NCI-H460 (cell line): ENCODE measurements around the gene CYFIP2. TPM values are rescaled to one million over a fixed set of nuclear protein-coding genes. Genes with fewer than 3 reads are reported as not detected.

Experiments
- DNase-seq: peaks from one replicate; pipeline ENCODE4 v3.0.0-alpha.2; 2016; ENCODE audit warnings: low read depth; ENCODE audit errors: extremely low read depth
- total RNA-seq: library from RNA; depleted of rRNA; stranded (reverse); fragments of >200 nt; shearing (Covaris generic); gene quantifications from 2 replicates; pipeline ENCODE4 v1.2.3, GENCODE V29; 2014

Gene CYFIP2
- total RNA-seq, 1 experiment from 2014 or later = 49.9 TPM

DNA sequence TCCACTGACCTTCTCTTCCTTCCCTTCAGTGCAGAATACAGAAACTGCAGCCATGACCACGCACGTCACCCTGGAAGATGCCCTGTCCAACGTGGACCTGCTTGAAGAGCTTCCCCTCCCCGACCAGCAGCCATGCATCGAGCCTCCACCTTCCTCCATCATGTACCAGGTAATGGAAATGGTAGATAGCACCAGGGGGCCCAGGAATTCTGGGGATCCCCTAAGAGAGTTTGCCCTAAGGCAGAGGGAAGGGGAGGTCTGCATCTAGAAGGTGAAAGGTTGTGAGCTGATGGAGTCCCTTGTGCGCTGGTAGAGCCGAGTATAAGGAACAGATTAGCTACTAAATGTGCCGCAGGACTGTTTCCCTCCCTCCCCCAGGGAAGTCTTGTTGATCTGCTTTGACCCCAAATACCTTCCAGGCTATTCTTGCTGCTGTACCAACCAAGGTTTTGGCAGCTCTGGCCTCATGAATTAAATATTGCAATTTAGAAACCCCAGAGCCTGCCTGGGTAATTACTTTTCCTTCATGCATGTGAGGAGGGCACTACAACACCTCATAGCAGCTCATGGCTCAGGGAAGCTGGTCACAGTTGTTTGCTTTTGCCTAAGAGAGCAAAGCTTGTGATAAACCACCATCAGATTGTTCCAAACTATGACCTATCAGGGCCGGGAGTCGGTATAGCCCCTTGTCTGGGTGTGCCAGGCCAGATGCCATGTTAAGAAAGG, 19.6 kb downstream of the CYFIP2 start:
- DNase-seq = no peak

DNA sequence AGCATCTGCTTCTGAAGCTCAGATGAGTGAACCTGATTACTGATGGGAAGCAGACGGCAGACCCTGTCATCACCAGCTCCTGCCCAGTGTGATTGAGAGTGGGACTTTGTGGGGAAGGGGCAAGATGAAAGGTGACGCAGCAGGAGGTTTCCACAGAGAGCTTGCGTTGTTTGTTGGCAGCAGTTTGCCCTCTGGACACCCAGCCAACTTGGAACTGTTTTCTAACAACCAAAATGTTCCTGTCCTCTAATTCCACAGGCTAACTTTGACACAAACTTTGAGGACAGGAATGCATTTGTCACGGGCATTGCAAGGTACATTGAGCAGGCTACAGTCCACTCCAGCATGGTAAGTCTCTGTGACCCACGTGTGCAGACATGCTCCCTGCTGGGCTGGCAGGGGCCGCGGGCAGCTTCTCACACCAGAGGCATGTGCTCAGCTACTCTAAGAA, 20.9 kb downstream of the CYFIP2 start:
- no peak for DNase-seq

DNA sequence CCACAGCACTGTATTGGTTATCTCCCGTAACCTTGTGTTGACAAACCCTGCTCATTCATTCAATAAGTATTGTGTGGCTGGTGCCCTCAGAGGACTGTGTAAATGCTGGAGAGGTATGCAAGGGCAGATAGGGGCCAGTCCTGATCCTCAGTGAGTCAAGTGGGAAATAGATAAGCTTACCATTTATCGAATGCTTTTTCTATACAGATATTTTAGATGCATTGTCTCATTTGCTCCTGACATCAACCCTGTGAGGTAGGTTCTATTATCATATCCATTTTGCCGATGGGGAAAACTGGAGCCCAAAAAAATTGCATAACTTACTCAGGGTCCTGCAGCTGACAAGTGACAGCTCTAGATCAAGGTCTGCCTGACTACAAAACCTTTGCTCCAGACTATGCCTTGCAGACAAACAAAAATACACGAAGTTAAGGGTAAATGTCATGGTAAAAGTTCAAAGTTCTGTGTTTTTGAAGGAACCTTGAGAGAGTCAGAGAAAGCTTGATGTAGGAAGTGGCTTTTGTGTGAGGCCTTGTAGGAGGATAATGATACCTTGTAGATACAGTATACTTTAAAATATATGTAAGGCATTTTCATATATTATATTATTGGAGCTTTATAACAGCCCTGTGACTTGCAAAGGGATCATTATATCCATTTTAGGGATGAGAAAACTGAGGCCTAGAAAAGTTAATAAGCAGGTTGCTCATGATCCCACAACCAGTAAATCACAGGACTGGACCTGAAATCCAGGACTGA, 22.7 kb downstream of the CYFIP2 start:
- DNase-seq = no peak

DNA sequence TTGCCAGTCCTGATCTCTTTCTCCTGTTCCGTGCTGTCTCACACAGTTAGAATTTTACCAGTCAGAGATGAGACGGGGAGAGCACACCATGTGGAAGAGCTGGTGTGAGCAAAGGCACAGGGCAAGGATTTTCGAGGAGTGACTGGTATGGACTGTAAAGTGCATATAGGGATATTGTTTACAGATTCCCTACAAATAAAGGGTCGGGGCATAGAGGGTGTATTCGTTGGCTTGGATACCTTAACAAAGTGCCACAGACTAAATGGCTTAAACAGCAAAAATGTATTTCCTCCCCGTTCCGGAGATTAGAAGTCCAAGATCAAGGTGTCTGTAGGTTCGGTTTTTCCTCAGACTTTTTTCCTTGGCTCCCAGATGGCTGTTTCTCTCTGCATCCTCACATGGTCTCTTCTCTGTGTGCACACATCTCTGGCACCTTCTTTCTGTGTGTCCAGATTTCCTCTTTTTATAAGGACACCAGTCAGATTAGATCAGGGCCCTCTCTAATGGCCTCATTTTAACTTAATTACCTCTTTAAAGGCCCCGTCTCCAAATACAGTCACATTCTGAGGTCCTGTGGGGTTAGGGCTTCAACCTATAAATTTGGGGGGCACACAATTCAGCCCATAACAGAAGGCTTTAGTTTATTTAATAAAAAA, 23.4 kb downstream of the CYFIP2 start:
- no peak for DNase-seq

DNA sequence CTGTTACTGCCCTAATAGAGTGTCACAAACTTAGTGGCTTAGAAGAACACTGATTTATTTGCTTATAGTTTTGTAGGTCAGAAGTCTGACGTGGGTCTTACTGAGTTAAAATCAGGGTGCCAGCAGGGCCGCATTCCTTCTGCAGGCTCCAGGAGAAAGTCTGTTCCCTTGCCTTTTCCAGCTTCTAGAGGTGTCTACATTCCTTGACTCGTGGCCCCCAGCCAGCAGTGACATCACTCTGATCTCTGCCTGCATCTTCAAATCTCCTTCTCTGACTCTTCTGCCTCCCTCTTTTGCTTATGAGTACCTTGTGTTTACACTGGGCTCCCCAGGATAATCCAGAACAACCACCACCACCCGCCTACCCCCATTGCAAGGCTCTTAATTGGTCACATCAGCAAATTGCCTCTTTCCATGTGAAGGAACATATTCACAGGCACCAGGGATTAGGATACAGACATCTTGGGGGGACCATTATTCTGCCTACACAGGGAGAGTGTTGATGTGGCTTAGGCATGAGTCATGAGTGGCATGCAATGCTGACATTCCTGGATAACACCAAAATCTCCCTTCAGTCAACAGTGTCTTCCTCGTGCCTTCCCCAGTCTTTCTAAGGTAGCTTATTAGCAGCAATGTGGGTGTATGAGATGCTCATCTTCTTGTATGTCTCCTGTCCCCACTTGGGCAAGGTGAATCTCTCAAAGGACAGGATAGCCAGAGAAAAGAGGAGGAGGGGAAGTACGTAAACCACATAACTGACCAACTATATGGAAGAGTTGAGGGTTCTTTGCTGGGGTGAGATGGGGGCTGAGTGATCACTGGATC, 24.4 kb downstream of the CYFIP2 start:
- DNase-seq = no peak

DNA sequence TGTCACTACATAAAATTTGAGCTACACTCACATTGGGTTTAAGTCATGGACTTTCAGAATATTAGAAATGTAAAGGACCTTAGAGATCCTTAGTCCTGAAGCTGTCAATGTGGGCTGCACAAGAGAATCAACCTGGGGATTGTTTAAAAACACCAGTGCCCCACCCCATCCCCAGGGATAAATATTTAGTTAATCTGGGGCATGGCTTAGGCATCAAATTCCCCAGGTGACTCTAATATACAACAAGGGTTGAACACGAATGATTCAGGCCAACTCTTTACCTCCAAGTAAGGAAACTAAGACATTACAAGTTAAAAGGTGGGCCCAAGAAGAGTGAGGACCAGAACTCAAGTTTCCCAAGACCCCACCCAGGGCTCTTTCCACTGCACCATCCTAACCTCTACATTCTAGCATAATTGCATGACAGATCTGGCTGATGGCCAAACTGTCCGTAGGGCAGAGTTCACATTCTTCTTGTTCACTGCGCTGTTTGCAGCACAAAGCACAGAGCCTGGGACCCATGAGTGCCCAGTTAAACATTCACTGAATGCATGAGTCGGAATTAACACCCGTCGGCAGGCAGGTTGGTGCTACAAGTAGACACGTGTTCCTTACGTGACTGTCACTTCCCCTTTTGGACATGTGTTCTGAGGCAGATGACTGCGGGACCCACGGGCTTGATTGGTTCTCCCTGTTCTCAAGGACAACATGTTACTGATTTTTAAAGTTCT, 25.2 kb downstream of the CYFIP2 start:
- DNase-seq = no peak

DNA sequence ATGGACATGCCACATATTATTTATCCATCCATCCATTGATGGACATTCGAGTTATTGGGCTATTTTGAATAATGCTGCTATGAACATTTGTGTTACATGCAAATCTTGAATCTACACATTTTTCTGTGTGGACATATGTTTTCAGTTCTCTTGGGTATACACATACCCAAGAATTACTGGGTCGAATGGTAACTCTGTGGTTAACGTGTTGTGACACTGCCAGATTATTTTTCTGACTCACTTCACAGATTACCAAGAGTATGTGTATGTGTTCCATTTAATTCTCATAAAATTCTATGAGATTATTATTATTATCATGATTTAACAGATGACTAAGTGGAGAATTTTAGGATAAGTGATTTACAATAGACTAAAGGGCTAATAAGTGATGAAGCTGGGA, 26.7 kb downstream of the CYFIP2 start:
- no peak for DNase-seq

DNA sequence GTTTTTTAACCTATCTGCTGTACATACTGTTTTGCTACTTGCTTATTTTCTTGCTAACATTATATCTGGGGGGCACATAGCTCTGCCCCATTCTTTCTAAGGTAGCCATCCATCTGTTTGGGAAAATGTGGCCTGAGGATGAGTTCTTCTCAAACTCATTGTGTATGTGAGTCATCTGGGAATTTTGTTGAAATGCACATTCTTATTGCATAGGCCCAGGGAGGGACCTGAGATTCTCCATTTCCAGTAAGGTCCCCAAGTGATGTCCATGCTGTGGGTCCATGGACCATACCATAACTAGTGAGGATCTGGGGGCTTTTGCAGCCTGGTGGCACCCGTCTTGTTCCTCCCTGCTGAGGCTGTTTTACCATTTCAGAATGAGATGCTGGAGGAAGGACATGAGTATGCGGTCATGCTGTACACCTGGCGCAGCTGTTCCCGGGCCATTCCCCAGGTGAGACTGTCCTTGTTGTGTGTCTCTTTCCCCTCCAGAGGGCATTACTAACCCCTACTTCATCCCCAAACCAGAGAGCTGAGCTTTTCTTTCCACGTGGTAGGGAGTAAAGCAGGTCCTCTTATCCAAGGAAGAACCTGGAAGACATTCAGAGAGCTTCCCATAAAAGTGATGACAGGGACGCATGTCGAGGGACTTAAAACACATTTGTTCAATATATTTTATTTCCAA, 28.6 kb downstream of the CYFIP2 start:
- DNase-seq = no peak

DNA sequence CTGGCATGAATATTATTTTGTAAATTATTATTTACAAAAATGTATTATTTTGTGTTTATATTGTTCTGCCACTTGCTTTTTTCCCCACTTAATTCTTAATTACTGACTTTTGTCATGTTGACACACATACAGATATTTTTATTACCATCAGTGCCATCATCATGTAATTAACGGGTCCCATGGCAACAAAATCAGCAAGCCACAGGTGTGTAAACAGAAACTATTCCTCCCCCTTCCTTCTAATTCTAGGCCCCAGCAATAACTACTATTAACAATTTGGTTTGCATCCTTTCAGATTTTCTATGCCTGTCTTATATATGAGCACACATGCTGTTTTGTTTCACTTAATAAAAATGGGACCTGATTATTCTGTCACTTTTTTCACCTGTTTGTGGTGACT, 29.3 kb downstream of the CYFIP2 start:
- DNase-seq = no peak

DNA sequence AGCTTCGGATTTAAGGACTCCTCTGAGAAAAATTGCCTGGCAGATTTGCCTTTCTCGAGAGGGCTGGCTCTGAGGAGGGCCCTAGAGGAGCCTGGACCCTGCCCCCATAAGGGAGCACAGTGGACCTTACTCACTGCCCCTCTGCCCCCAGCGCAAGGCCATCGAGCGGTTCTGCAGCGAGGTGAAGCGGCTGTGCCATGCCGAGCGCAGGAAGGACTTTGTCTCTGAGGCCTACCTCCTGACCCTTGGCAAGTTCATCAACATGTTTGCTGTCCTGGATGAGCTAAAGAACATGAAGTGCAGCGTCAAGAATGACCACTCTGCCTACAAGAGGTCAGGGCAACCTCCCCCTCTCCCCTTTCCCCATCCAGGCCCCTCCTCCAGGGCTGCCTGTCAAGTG, 34.6 kb downstream of the CYFIP2 start:
- DNase-seq = no peak

DNA sequence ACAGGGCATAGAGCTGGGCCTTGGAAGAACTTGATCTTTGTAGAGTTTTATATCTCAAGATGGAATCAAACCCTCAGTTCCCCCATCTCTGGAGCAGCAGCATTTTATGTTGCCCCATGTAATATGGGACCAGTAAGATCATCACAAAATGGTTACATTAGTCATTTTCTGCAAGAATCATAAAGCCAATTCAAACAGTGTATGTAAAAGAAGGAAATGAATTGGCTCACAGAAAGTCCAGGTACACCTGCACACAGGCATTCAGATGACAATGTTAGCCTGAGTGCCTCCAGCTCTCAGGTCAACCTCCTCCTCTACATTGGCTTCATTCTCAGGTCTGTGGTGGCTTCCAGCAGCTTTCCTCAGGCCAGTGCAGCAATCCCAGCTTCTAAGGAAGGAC, 35.1 kb downstream of the CYFIP2 start:
- no peak for DNase-seq

DNA sequence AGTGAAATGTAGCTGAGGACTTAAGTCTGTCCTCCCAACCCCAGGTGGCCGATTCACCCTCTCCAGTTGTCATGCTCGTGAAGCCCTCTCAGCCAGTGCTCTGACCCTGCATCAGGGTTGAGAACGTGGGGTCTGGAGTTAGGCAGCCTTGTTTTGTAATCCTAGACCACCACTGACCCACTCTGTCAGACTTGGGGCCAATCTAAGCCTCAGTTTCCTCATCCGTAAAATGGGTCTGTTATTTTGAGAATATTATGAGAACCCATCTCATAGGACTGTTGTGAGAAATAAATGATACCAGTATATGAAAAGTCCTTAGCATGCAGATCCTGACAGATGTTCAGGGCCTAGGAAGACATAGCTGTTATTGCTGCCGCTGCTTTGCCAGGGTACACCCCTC, 37.1 kb downstream of the CYFIP2 start:
- no peak for DNase-seq

DNA sequence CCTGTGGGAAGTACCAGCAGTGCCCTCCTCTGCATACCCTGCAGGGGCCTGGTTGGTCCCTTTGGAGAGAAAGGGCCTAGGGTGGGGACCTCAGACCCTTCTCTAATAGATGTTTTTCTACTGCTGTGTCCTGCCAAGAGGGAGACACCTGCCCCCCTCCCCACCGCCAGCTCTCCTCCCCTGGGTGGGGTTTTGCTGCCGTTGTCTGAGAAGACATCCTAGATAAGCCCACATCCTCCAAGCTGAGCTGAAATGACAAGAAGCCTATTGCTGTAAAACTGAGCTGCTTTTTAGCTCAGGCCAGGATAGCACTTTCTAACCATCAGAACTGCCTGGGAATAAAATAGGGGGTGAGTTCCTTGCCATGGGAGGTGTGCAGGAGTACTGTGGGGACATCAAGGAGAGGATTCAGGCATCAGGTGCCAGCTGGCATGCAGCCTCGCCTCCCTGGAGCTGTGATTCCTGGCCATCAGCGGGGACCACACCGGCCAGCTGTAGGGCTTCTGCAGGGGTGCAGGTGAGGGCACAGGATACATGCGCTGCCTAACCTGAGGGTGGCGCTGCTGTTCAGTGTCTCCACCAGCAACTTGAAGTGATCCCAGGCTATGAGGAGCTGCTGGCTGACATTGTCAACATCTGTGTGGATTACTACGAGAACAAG, 37.9 kb downstream of the CYFIP2 start:
- no peak for DNase-seq

DNA sequence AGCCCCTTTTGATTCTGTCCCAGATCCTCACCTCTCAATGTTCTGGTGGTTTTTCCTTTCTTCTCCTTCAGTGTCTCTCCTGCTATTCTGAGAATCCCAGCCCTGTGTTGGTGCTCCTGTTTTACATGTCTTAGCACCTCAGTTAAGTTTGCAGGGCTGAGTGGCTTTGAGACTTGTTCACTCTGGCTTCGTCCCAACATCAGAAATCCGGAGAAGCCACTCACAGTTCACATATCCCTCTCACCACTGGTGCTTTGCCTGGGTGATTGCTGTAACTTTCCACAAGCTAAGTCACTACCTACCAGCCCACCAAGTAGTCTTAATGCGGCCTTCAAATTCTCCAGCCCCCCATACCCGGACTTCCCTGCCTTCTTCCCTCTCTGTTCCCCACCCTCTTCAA, 40.2 kb downstream of the CYFIP2 start:
- DNase-seq = no peak

DNA sequence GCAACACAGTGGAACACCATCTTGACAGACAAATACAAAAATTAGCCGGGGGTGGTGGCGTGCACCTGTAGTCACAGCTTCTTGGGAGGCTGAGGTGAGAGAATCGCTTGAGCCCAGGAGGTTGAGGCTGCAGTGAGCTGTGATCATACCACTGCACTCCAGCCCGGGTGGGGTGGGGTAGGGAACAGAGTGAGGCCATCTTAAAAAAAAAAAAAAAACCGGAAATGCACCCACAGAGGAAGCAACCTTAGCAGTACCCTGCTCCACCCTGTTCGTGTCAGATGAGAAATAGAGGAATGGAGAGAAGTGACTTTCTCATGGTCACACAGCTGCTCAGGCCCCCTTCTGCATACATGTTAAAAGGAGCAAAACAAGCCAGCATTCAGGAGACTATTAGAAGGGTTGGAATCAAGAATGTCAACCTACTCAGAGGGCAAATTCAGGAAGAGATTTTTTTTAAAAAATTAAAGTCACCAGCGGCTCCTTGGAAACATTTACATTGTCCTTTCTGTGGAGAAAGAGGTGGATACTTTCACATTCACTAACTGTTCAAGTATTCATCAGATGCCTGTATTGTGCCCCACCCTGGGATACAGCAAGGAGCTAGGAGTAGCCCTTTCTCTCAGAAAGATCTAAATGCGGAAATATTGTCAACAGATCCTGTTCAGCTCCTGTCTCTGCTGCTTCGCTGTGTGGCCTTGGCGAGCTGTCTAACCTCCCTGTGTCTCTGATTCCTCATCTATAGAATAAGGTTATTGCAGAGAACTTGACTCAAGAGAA, 41.0 kb downstream of the CYFIP2 start:
- no peak for DNase-seq

DNA sequence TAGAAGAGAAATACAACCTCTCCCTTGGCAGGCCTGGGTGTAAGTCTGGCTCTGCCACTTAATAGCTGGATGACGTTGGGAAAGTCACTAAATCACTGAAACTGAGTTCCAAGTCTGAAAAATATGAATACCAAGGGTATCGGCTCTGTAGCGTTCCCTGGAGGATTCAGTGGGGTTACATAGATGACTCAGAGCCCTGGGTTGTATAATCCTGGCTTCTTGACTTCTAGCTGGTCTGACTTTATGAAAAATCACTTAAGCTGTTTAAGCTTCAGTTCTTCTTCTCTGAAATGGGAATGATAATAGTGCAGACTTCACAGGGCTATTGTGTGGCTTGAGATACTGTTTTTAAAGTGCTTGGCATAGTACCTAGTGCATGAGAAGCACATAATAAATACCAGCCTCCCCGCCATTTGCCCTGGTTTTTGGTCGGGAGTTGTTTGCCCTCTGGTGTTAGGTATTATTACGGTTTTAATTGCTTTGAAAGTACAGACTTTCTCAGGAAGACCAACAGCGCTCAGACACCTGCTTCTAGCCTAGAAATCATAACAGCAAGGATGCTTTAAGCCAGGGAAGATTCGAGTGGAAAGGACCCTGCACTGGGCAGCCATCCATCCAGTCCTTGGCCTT, 43.0 kb downstream of the CYFIP2 start:
- no peak for DNase-seq

DNA sequence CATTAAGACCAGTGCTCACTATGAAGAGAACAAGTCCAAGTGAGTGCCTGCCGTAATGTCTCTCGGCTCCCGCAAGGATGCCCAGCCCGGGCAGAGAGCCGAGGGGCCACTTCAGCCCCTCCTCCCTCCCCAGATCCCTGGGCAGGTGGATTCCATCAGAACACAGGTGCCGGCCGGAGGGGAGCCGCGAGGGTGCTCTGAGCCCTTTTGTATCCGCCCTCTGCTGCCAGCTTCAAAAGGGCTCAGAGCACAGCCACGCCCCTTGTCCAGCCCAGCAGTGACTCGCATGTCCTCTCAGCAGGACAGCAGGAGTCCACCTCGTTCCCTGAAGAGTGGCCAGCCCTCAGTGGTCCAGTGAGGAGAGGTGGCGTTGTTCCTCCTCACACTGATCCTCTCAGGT, 43.9 kb downstream of the CYFIP2 start:
- DNase-seq = no peak

DNA sequence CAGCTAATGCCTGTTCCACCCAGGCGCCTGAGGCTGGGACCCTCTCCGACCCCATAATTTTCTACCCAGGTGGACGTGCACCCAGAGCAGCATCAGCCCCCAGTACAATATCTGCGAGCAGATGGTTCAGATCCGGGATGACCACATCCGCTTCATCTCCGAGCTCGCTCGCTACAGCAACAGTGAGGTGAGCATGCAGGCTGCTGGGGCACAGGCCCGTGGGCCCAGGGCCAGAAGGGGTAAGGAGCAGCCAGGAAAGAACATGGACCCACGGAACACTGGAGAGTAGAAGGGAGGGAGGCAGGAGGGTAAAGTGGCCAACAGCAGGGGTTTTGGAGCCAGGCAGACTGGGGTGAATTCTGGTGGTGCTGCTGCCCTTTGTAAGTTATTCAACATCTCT, 45.7 kb downstream of the CYFIP2 start:
- no peak for DNase-seq
